BLaER1 (cell line): Measurements from ENCODE around the gene SYNE1.

ENCODE experiments used
- H3K27ac ChIP-seq: shearing (Covaris generic); formaldehyde crosslinking; 2 replicates; pipeline ENCODE4 v1.8.1; 2022
- H3K27me3 ChIP-seq: shearing (Covaris generic); formaldehyde crosslinking; 2 replicates; pipeline ENCODE4 v1.8.1; 2022
- H3K36me3 ChIP-seq: shearing (Covaris generic); formaldehyde crosslinking; 2 replicates; pipeline ENCODE4 v1.8.1; 2022
- H3K4me1 ChIP-seq: shearing (Covaris generic); formaldehyde crosslinking; 2 replicates; pipeline ENCODE4 v1.8.1; 2022
- H3K4me2 ChIP-seq: shearing (Covaris generic); formaldehyde crosslinking; 2 replicates; pipeline ENCODE4 v1.8.1; 2022
- H3K4me3 ChIP-seq: shearing (Covaris generic); formaldehyde crosslinking; 2 replicates; pipeline ENCODE4 v1.8.1; 2022
- H3K9ac ChIP-seq: shearing (Covaris generic); formaldehyde crosslinking; 2 replicates; pipeline ENCODE4 v1.8.1; 2022
- H3K9me3 ChIP-seq: shearing (Covaris generic); formaldehyde crosslinking; 2 replicates; pipeline ENCODE4 v1.8.1; 2022
- H4K20me1 ChIP-seq: shearing (Covaris generic); formaldehyde crosslinking; 2 replicates; pipeline ENCODE4 v1.8.1; 2022
- Cebpa-rat ChIP-seq: shearing (Covaris generic); IDR thresholded peaks from 2 replicates; pipeline ENCODE4 v1.8.1; 2022

Gene SYNE1

GRCh38 chr6:152112491-152113261 is 524.5 kb downstream of the SYNE1 start:
- no peak overlapping the region for H3K4me2 ChIP-seq
- no peaks in the 10 kb centered on the region for H3K9me3 ChIP-seq
- no peaks in the 10 kb centered on the region for H3K36me3 ChIP-seq
- no peak overlapping the region for H3K4me3 ChIP-seq
- H3K27ac ChIP-seq = no peak overlapping the region
- no peak for TF ChIP-seq Cebpa-rat
- H3K4me1 ChIP-seq = no peaks in the 10 kb centered on the region; the same call in 1 of the 2 replicates
- no peaks in the 10 kb centered on the region for H3K27me3 ChIP-seq
- H4K20me1 ChIP-seq = no peaks in the 10 kb centered on the region
- no peak overlapping the region for H3K9ac ChIP-seq

- no peak for TF ChIP-seq Cebpa-rat
- Histone ChIP-seq H3K9me3 (no peaks in the 10 kb centered on the region), H3K36me3 (no peaks in the 10 kb centered on the region), H3K4me3 (no peak overlapping the region), H4K20me1 (no peaks in the 10 kb centered on the region), H3K9ac (no peak overlapping the region), H3K27me3 (no peaks in the 10 kb centered on the region), H3K4me2 (peak overlapping the region; percentile 22; the same call in 1 of the 2 replicates), H3K4me1 (no peaks in the 10 kb centered on the region; the same call in 1 of the 2 replicates), H3K27ac (no peak overlapping the region)
These were observed 526.0 kb downstream of the SYNE1 start for GRCh38 chr6:152110886-152111820.

- Histone ChIP-seq H3K36me3 (no peaks in the 10 kb centered on the region), H4K20me1 (no peaks in the 10 kb centered on the region), H3K4me2 (no peak overlapping the region), H3K27me3 (no peaks in the 10 kb centered on the region), H3K4me3 (no peak overlapping the region), H3K9me3 (no peaks in the 10 kb centered on the region), H3K27ac (no peak overlapping the region), H3K9ac (no peak overlapping the region), H3K4me1 (no peaks in the 10 kb centered on the region; the same call in 1 of the 2 replicates)
- no peak for TF ChIP-seq Cebpa-rat
These were observed 529.2 kb downstream of the SYNE1 start for GRCh38 chr6:152107973-152108372.

GRCh38 chr6:152100183-152100618 is 537.0 kb downstream of the SYNE1 start:
- TF ChIP-seq Cebpa-rat = no peak
- Histone ChIP-seq H3K4me2 (no peak overlapping the region), H3K4me1 (no peaks in the 10 kb centered on the region), H3K27me3 (no peaks in the 10 kb centered on the region), H3K27ac (no peak overlapping the region), H4K20me1 (0 out of 2 replicates have a peak, but pooled peaks cover 6% of the 10 kb centered on the region), H3K9me3 (no peaks in the 10 kb centered on the region), H3K4me3 (no peak overlapping the region), H3K9ac (no peak overlapping the region), H3K36me3 (peaks cover 5% of the 10 kb centered on the region)

GRCh38 chr6:152099446-152100182 is 537.5 kb downstream of the SYNE1 start:
- no peak overlapping the region for H3K4me3 ChIP-seq
- no peak for TF ChIP-seq Cebpa-rat
- 0 out of 2 replicates have a peak, but pooled peaks cover 6% of the 10 kb centered on the region for H4K20me1 ChIP-seq
- no peak overlapping the region for H3K4me2 ChIP-seq
- no peaks in the 10 kb centered on the region for H3K9me3 ChIP-seq
- H3K9ac ChIP-seq = no peak overlapping the region
- peaks cover 5% of the 10 kb centered on the region for H3K36me3 ChIP-seq
- no peak overlapping the region for H3K27ac ChIP-seq
- H3K27me3 ChIP-seq = no peaks in the 10 kb centered on the region
- no peaks in the 10 kb centered on the region for H3K4me1 ChIP-seq

- Histone ChIP-seq H3K4me1 (no peaks in the 10 kb centered on the region), H3K36me3 (peaks cover 5% of the 10 kb centered on the region), H3K27me3 (no peaks in the 10 kb centered on the region)
These were observed 538.5 kb downstream of the SYNE1 start for GRCh38 chr6:152098683-152099082.

GRCh38 chr6:152096863-152097496 is 540.2 kb downstream of the SYNE1 start:
- H3K4me2 ChIP-seq = no peak overlapping the region
- no peak overlapping the region for H3K9ac ChIP-seq
- no peaks in the 10 kb centered on the region for H3K4me1 ChIP-seq
- TF ChIP-seq Cebpa-rat = no peak
- H3K4me3 ChIP-seq = no peak overlapping the region
- 0 out of 2 replicates have a peak, but pooled peaks cover 6% of the 10 kb centered on the region for H4K20me1 ChIP-seq
- H3K27ac ChIP-seq = no peak overlapping the region
- no peaks in the 10 kb centered on the region for H3K9me3 ChIP-seq
- H3K36me3 ChIP-seq = peaks cover 5% of the 10 kb centered on the region
- H3K27me3 ChIP-seq = no peaks in the 10 kb centered on the region

More at GRCh38 chr6:152098683-152099082, 538.5 kb downstream of the SYNE1 start:
- no peak for TF ChIP-seq Cebpa-rat
- no peaks in the 10 kb centered on the region for H3K9me3 ChIP-seq
- 0 out of 2 replicates have a peak, but pooled peaks cover 6% of the 10 kb centered on the region for H4K20me1 ChIP-seq
- peak overlapping the region; percentile 68 for H3K27ac ChIP-seq
- H3K4me3 ChIP-seq = peak overlapping the region; percentile 68
- no peak overlapping the region for H3K4me2 ChIP-seq
- peak overlapping the region; percentile 77 for H3K9ac ChIP-seq

GRCh38 chr6:152094992-152095592 is 542.1 kb downstream of the SYNE1 start:
- peaks cover 5% of the 10 kb centered on the region for H3K36me3 ChIP-seq

More at GRCh38 chr6:152094992-152095592, 542.1 kb downstream of the SYNE1 start:
- Histone ChIP-seq H3K9ac (no peak overlapping the region), H3K27ac (no peak overlapping the region), H4K20me1 (0 out of 2 replicates have a peak, but pooled peaks cover 6% of the 10 kb centered on the region), H3K4me2 (no peak overlapping the region), H3K9me3 (no peaks in the 10 kb centered on the region), H3K27me3 (no peaks in the 10 kb centered on the region), H3K4me3 (no peak overlapping the region), H3K4me1 (no peaks in the 10 kb centered on the region)
- no peak for TF ChIP-seq Cebpa-rat
